Measurements from ENCODE around the gene LTBP1. TPM values are rescaled to one million over a fixed set of nuclear protein-coding genes. Genes with fewer than 3 reads are reported as not detected.

Gene LTBP1
- total RNA-seq, 2 experiments from 2014 or later: 0.06 TPM; not detected in 1

- Histone ChIP-seq H3K4me1 (ENCODE audit: insufficient read depth, low read length) (no peaks in the 10 kb centered on the region), H3K36me3 (ENCODE audit: insufficient read depth, low read length) (no peaks in the 10 kb centered on the region), H3K27me3 (ENCODE audit: control insufficient read depth in 1 of 2, insufficient read depth in 2 of 2, low read length in 2 of 2) (no peaks in the 10 kb centered on the region), H3K9me3 (ENCODE audit: control insufficient read depth in 1 of 2, insufficient read depth in 1 of 2, low read length in 2 of 2) (no peaks in the 10 kb centered on the region), H3K27ac (ENCODE audit: low read depth in 1 of 2, low read length in 2 of 2) (no peak overlapping the region), H3K4me3 (ENCODE audit: low read length) (no peak overlapping the region)
- ATAC-seq (ENCODE audit: poor library complexity): no peak
- Mint-ChIP-seq H3K27me3 (peaks cover 12% of the 10 kb centered on the region), H3K4me1 (ENCODE audit: low read depth) (no peaks in the 10 kb centered on the region), H3K4me3 (no peak overlapping the region), H3K9me3 (no peaks in the 10 kb centered on the region), H3K27ac (no peak overlapping the region), H3K36me3 (ENCODE audit: low read depth) (no peaks in the 10 kb centered on the region)
- ChIA-PET CTCF (no interaction called here), POLR2A (no interaction called here)
- intact Hi-C loops (cut with DNase I, micrococcal nuclease): no loop called here
- TF ChIP-seq CTCF (IDR thresholded peaks at IDR 0.05): no peak
- DNase-seq: no peak
Observed at GRCh38 chr2:33126552-33126951, 179.8 kb downstream of the LTBP1 start.

GRCh38 chr2:33126958-33127357 lies 180.2 kb downstream of the LTBP1 start:
- CTCF ChIA-PET: no interaction called here
- no peaks in the 10 kb centered on the region for H3K36me3 Mint-ChIP-seq (ENCODE audit: low read depth)
- Histone ChIP-seq H3K36me3 (ENCODE audit: insufficient read depth, low read length) (no peaks in the 10 kb centered on the region), H3K4me3 (ENCODE audit: low read length) (no peak overlapping the region), H3K27me3 (ENCODE audit: control insufficient read depth in 1 of 2, insufficient read depth in 2 of 2, low read length in 2 of 2) (no peaks in the 10 kb centered on the region), H3K27ac (ENCODE audit: low read depth in 1 of 2, low read length in 2 of 2) (no peak overlapping the region), H3K4me1 (ENCODE audit: insufficient read depth, low read length) (no peaks in the 10 kb centered on the region), H3K9me3 (ENCODE audit: control insufficient read depth in 1 of 2, insufficient read depth in 1 of 2, low read length in 2 of 2) (no peaks in the 10 kb centered on the region)
- H3K27me3 Mint-ChIP-seq: peaks cover 12% of the 10 kb centered on the region
- POLR2A ChIA-PET: no interaction called here
- no peaks in the 10 kb centered on the region for H3K4me1 Mint-ChIP-seq (ENCODE audit: low read depth)
- H3K4me3 Mint-ChIP-seq: no peak overlapping the region
- DNase-seq (no peak), ATAC-seq (ENCODE audit: poor library complexity) (no peak)
- no peak overlapping the region for H3K27ac Mint-ChIP-seq
- no peak for TF ChIP-seq CTCF (IDR thresholded peaks at IDR 0.05)
- no peaks in the 10 kb centered on the region for H3K9me3 Mint-ChIP-seq
- intact Hi-C loops (cut with DNase I, micrococcal nuclease): no loop called here

- Histone ChIP-seq H3K27me3 (ENCODE audit: control insufficient read depth in 1 of 2, insufficient read depth in 2 of 2, low read length in 2 of 2) (no peaks in the 10 kb centered on the region), H3K36me3 (ENCODE audit: insufficient read depth, low read length) (no peaks in the 10 kb centered on the region), H3K9me3 (ENCODE audit: control insufficient read depth in 1 of 2, insufficient read depth in 1 of 2, low read length in 2 of 2) (no peaks in the 10 kb centered on the region), H3K4me1 (ENCODE audit: insufficient read depth, low read length) (no peaks in the 10 kb centered on the region), H3K4me3 (ENCODE audit: low read length) (no peak overlapping the region), H3K27ac (ENCODE audit: low read depth in 1 of 2, low read length in 2 of 2) (no peak overlapping the region)
- ChIA-PET POLR2A (no interaction called here), CTCF (no interaction called here)
- Mint-ChIP-seq H3K36me3 (ENCODE audit: low read depth) (no peaks in the 10 kb centered on the region), H3K9me3 (no peaks in the 10 kb centered on the region), H3K4me1 (ENCODE audit: low read depth) (no peaks in the 10 kb centered on the region), H3K27ac (no peak overlapping the region), H3K4me3 (no peak overlapping the region), H3K27me3 (peaks cover 12% of the 10 kb centered on the region)
- intact Hi-C loops (cut with DNase I, micrococcal nuclease): no loop called here
- DNase-seq: no peak
- ATAC-seq (ENCODE audit: poor library complexity): no peak
- no peak for TF ChIP-seq CTCF (IDR thresholded peaks at IDR 0.05)
Observed at GRCh38 chr2:33129263-33130053, 182.7 kb downstream of the LTBP1 start.
